Esophagus mucosa (tissue), 1 donor: Measurements from ENCODE around the gene PLEKHJ1. TPM values are rescaled to one million over a fixed set of nuclear protein-coding genes. Genes with fewer than 3 reads are reported as not detected.

Experiments used
- ATAC-seq: fragments of 200-7000 bp; cut with Tn5 transposase; one replicate; pipeline ENCODE4 v1.9.1; 2020
- total RNA-seq: library from RNA; stranded (reverse); gene quantifications from one replicate; pipeline ENCODE4 v1.2.4, GENCODE V29; 2023
- donor health status: DM: yes; HTN: yes; CAD: no.

Gene PLEKHJ1
- total RNA-seq, 1 donor from 2014 or later, result 48.9 TPM

GRCh38 chr19:2195361-2195760 is 40.8 kb downstream of the PLEKHJ1 start:
- ATAC-seq, result no peak

DNA sequence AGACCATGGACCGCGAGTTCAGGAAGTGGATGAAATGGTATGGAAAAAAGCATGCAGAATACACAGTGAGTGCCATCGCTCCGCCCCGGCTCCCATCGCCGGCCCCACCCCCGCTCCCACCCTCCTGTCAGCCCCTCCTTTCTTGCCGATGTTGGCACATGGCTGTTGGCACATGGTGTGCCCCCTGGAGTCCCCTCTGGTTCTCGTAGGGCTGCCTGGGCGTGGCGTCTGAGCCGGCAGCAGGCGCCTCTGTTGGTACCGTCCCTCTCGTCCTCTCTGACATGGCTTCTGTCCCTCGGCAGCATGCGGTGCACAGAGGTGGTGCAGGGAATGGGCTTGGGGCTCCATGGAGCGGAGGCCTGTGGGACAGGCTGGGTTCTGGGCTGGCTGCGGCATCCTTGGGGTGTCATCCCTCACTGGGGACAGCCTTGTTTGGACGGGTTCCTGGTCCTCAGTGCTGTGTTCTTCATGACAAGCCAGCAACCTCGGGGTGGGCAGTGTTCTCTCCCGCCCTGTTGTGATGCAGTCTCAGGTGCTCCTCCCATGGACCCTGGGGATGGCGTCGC is 41.5 kb downstream of the PLEKHJ1 start:
- ATAC-seq, result no peak

DNA sequence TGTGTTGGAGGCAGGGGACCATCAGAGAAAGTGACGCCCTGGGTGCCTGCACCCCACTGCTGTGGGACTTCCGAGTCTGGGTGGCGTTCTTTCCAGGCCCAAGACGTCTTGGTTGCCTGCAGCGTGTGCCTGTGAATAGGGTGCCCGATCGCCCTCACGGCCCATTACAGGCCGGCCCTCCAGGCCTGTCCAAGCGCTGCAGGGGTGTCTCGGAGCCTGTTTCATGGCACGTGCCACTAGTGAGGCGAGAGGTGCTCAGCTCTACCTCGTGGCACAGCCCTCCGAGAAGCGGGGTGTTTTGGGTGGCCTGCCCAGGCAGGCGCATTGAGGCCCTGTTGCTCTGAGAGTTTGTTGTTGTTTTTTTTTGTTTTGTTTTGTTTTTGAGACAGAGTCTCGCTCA is 42.3 kb downstream of the PLEKHJ1 start:
- no peak for ATAC-seq

- ATAC-seq, result no peak
Measured at GRCh38 chr19:2192862-2193261, 43.3 kb downstream of the PLEKHJ1 start.

DNA sequence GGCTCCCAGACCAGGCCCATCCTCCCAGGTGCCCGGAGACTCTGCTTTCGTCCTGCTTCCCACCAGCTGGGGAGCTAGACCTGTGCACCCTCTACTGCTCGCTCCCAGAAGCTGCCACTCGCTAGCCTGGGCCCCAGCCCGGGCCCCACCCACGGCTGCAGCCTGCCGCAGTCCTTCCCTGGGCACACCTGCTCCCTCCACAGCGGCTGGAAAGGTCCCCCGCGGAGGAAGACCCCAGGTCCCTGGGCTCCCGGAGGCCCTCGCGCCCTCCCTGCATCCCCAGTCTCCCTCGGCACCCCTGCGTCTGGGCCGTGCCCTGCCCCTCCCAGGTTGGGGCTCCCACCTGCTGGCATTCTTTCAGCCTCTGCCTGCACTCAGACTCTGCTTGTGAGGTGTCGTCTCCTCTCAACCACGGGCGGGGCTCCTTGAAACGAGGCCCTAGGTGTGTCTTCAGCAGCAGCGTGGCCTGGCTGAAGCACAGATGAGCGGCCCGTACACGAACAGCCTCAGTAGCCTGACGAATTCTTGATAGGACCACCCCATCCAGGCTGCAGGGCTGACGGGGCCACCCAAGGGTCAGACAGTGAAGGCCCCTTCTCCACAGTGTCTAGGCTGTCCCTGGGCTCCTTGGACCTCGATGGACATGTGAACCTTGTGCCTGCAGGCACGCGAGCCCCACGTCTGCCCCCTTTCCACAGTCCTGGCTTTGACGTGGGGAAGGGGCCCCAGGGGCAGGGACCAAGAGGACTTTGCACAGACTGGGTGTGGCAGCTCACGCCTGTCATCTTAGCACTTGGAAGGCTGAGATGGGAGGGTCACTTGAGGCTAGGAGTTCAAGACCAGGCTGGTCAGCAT is 44.4 kb downstream of the PLEKHJ1 start:
- peak; percentile 11 for ATAC-seq

- no peak for ATAC-seq
Measured at GRCh38 chr19:2190848-2191455, 45.2 kb downstream of the PLEKHJ1 start.

GRCh38 chr19:2189880-2190279 is 46.2 kb downstream of the PLEKHJ1 start:
- no peak for ATAC-seq

GRCh38 chr19:2188708-2189385 is 47.3 kb downstream of the PLEKHJ1 start:
- ATAC-seq, result peak; percentile 31

DNA sequence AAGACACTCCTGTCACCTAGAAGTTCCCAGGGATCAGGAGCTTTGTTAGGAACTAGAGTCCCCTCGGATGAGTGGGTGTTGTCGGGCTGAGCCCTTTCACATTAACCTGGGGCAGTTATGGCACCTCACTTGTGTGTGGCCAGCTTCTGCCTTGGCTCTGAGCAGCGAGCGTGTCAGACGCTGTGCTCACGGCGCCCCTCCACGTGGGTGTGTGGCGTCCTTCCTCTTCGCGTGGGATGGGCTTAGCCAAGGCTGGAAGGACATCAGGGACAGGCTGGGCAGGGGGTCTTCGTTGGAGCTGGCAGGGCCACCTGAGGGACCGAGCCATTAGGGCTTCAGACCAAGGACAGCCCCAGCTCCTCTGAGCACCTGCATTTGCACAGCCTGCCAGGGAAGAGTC is 49.0 kb downstream of the PLEKHJ1 start:
- ATAC-seq, result no peak

GRCh38 chr19:2186071-2186846 is 49.9 kb downstream of the PLEKHJ1 start:
- no peak for ATAC-seq

DNA sequence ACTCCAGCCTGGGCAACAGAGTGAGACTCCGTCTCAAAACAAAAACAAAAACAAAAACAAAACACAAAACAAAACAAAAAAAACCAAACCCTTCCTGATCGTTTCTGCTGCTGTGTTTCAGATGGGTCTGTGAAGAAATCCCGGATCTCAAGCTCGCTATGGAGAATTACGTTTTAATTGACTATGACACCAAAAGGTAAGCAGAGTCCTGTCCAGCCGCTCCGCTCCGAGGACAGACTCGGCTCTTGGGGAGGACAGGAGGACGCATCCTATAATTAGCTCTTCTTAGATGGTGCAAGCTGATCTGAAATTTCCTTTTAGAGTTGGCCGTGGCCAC is 50.4 kb downstream of the PLEKHJ1 start:
- no peak for ATAC-seq

GRCh38 chr19:2184422-2184975 is 51.6 kb downstream of the PLEKHJ1 start:
- ATAC-seq, result no peak

Other genes starting within 250 kb of the PLEKHJ1 start
- 68.6 TPM for gene BTBD2, start 220.6 kb downstream of the PLEKHJ1 start, total RNA-seq
- gene MKNK2, start 185.1 kb downstream of the PLEKHJ1 start, total RNA-seq, result 311 TPM
- gene MOB3A, start 140.0 kb downstream of the PLEKHJ1 start, total RNA-seq, result 28.1 TPM
- gene IZUMO4, start 139.4 kb downstream of the PLEKHJ1 start, total RNA-seq, result 4.7 TPM
- 84.2 TPM for gene AP3D1, start 84.8 kb downstream of the PLEKHJ1 start, total RNA-seq
- 20.8 TPM for gene DOT1L, start 72.4 kb downstream of the PLEKHJ1 start, total RNA-seq
- 45.4 TPM for gene SF3A2, start 495 bp upstream of the PLEKHJ1 start, total RNA-seq
- 0.56 TPM for gene AMH, start 13.0 kb upstream of the PLEKHJ1 start, total RNA-seq
- not detected for gene JSRP1, start 20.1 kb upstream of the PLEKHJ1 start, total RNA-seq
- gene PEAK3, start 45.8 kb upstream of the PLEKHJ1 start, total RNA-seq, result 0.08 TPM
- gene LINGO3, start 71.8 kb upstream of the PLEKHJ1 start, total RNA-seq, result not detected
- 98.9 TPM for gene LSM7, start 92.3 kb upstream of the PLEKHJ1 start, total RNA-seq
- 18.8 TPM for gene SPPL2B, start 92.4 kb upstream of the PLEKHJ1 start, total RNA-seq
- not detected for gene TMPRSS9, start 123.9 kb upstream of the PLEKHJ1 start, total RNA-seq
- gene TIMM13, start 191.3 kb upstream of the PLEKHJ1 start, total RNA-seq, result 106 TPM
- 50.4 TPM for gene LMNB2, start 220.6 kb upstream of the PLEKHJ1 start, total RNA-seq
- gene GADD45B, start 239.8 kb upstream of the PLEKHJ1 start, total RNA-seq, result 26.3 TPM